ENCODE results near the gene MARCHF11.

- no peak for TF ChIP-seq EP300 (IDR thresholded peaks at IDR 0.05)
- no peak for TF ChIP-seq CTCF (IDR thresholded peaks at IDR 0.05)
- TF ChIP-seq POLR2A (IDR thresholded peaks at IDR 0.05) = no peak
These were observed 32.3 kb downstream of the MARCHF11 start for GRCh38 chr5:16147179-16147900.
